IPS-11a (cell line): ENCODE measurements around the gene PLBD1.
A peak's percentile ranks its signal among the peaks of the same experiment; 100 is the strongest.

Experiments used
- H3K4me3 ChIP-seq: one replicate; pipeline ENCODE4 v1.5.1; 2013; ENCODE audit warnings: low read depth, low read length, control low read depth

Gene PLBD1

GRCh38 chr12:14567351-14568162 is at the start of gene PLBD1:
Gene PLBD1 (minus strand): TSS chr12:14567883. CDS start chr12:14567696, 187 bp downstream.
- H3K4me3 ChIP-seq: peak within 1 kb of the TSS; percentile 47

- no peak overlapping the region for H3K4me3 ChIP-seq
These were observed 47.0 kb upstream of the PLBD1 start for GRCh38 chr12:14614704-14615121.

GRCh38 chr12:14613718-14614117 is 46.0 kb upstream of the PLBD1 start:
- no peak overlapping the region for H3K4me3 ChIP-seq

- no peak overlapping the region for H3K4me3 ChIP-seq
These were observed 45.3 kb upstream of the PLBD1 start for GRCh38 chr12:14612898-14613445.

- no peak overlapping the region for H3K4me3 ChIP-seq
These were observed 44.6 kb upstream of the PLBD1 start for GRCh38 chr12:14612250-14612649.

- no peak overlapping the region for H3K4me3 ChIP-seq
These were observed 44.0 kb upstream of the PLBD1 start for GRCh38 chr12:14611640-14612203.

- no peak overlapping the region for H3K4me3 ChIP-seq
These were observed 39.9 kb upstream of the PLBD1 start for GRCh38 chr12:14607568-14607967.

GRCh38 chr12:14605401-14605989 is 37.8 kb upstream of the PLBD1 start:
- no peak overlapping the region for H3K4me3 ChIP-seq

GRCh38 chr12:14601692-14602478 is 34.2 kb upstream of the PLBD1 start:
- no peak overlapping the region for H3K4me3 ChIP-seq

GRCh38 chr12:14597480-14597879 is 29.8 kb upstream of the PLBD1 start:
- H3K4me3 ChIP-seq: no peak overlapping the region

GRCh38 chr12:14591719-14592118 is 24.0 kb upstream of the PLBD1 start:
- H3K4me3 ChIP-seq: no peak overlapping the region

GRCh38 chr12:14589169-14590004 is 21.7 kb upstream of the PLBD1 start:
- no peak overlapping the region for H3K4me3 ChIP-seq

GRCh38 chr12:14588571-14588970 is 20.9 kb upstream of the PLBD1 start:
- H3K4me3 ChIP-seq: no peak overlapping the region

- H3K4me3 ChIP-seq: no peak overlapping the region
These were observed 11.0 kb upstream of the PLBD1 start for GRCh38 chr12:14578646-14579045.

GRCh38 chr12:14577344-14577743 is 9.7 kb upstream of the PLBD1 start:
- H3K4me3 ChIP-seq: no peak overlapping the region

- H3K4me3 ChIP-seq: no peak overlapping the region
These were observed 9.2 kb upstream of the PLBD1 start for GRCh38 chr12:14576896-14577295.

GRCh38 chr12:14575585-14575984 is 7.9 kb upstream of the PLBD1 start:
- no peak overlapping the region for H3K4me3 ChIP-seq

GRCh38 chr12:14573118-14573517 is 5.4 kb upstream of the PLBD1 start:
- no peak overlapping the region for H3K4me3 ChIP-seq

GRCh38 chr12:14572401-14572800 is 4.7 kb upstream of the PLBD1 start:
- no peak overlapping the region for H3K4me3 ChIP-seq

- no peak overlapping the region for H3K4me3 ChIP-seq
These were observed 4.1 kb upstream of the PLBD1 start for GRCh38 chr12:14571779-14572178.
